Activated T-helper 2 cell treated with anti-CD3 and anti-CD28 coated beads, Interferon-gamma antibody, Interleukin-2, Interleukin-4, amounts not matched to agents 10 μg/mL and 5 μg/mL and 100 μg/mL, durations not matched to agents 14 hours and 24 hours and 36 hours (primary cell): ENCODE results near the gene SYNGR1. TPM values are rescaled to one million over a fixed set of nuclear protein-coding genes. Genes with fewer than 3 reads are reported as not detected.

Source experiments
- DNase-seq: peaks from one replicate; pipeline ENCODE4 v3.0.0; 2021; ENCODE audit warnings: low spot score
- H3K27ac Mint-ChIP-seq: one replicate; pipeline ENCODE4 v1.8.0; 2021; ENCODE audit warnings: mixed read lengths
- H3K27me3 Mint-ChIP-seq: one replicate; pipeline ENCODE4 v1.8.0; 2021; ENCODE audit warnings: low read depth, mixed read lengths
- H3K36me3 Mint-ChIP-seq: one replicate; pipeline ENCODE4 v1.8.0; 2021; ENCODE audit warnings: low read depth, mixed read lengths
- H3K4me1 Mint-ChIP-seq: one replicate; pipeline ENCODE4 v1.8.0; 2021; ENCODE audit warnings: low read depth, mixed read lengths
- H3K4me3 Mint-ChIP-seq: one replicate; pipeline ENCODE4 v1.8.0; 2021; ENCODE audit warnings: low read depth, mild to moderate bottlenecking, moderate library complexity, mixed read lengths
- H3K9me3 Mint-ChIP-seq: one replicate; pipeline ENCODE4 v1.8.0; 2021; ENCODE audit warnings: mixed read lengths
- intact Hi-C: fragments of 100-400 bp; cut with micrococcal nuclease; formaldehyde crosslinking; loops from one replicate; pipeline ENCODE4 v1.15.1; 2023
- total RNA-seq: library from RNA; stranded (reverse); gene quantifications from 2 replicates; pipeline ENCODE4 v1.2.3, GENCODE V29; 2022

The SYNGR1 gene
- total RNA-seq, 1 donor from 2014 or later: not detected

- H3K36me3 Mint-ChIP-seq: no peaks in the 10 kb centered on the region
- no peak overlapping the region for H3K4me3 Mint-ChIP-seq
- H3K4me1 Mint-ChIP-seq: no peaks in the 10 kb centered on the region
- DNase-seq: no peak
- intact Hi-C loops: no loop called here
- no peaks in the 10 kb centered on the region for H3K9me3 Mint-ChIP-seq
- H3K27me3 Mint-ChIP-seq: peaks cover 2% of the 10 kb centered on the region
- H3K27ac Mint-ChIP-seq: no peak overlapping the region
Measured at GRCh38 chr22:39360674-39361413, 11.1 kb downstream of the SYNGR1 start.

- Mint-ChIP-seq H3K36me3 (no peaks in the 10 kb centered on the region), H3K4me1 (no peaks in the 10 kb centered on the region), H3K4me3 (no peak overlapping the region), H3K27me3 (peaks cover 2% of the 10 kb centered on the region), H3K27ac (no peak overlapping the region), H3K9me3 (no peaks in the 10 kb centered on the region)
- DNase-seq: no peak
- intact Hi-C loops: no loop called here
Measured at GRCh38 chr22:39361496-39361895, 11.7 kb downstream of the SYNGR1 start.

GRCh38 chr22:39362271-39362670 lies 12.5 kb downstream of the SYNGR1 start:
- no peaks in the 10 kb centered on the region for H3K4me1 Mint-ChIP-seq
- no peaks in the 10 kb centered on the region for H3K36me3 Mint-ChIP-seq
- no peak for DNase-seq
- H3K27me3 Mint-ChIP-seq: peaks cover 2% of the 10 kb centered on the region
- H3K4me3 Mint-ChIP-seq: no peak overlapping the region
- no peaks in the 10 kb centered on the region for H3K9me3 Mint-ChIP-seq
- intact Hi-C loops: no loop called here
- no peak overlapping the region for H3K27ac Mint-ChIP-seq

- Mint-ChIP-seq H3K4me3 (no peak overlapping the region), H3K36me3 (no peaks in the 10 kb centered on the region), H3K27me3 (peaks cover 2% of the 10 kb centered on the region), H3K9me3 (no peaks in the 10 kb centered on the region), H3K27ac (no peak overlapping the region), H3K4me1 (no peaks in the 10 kb centered on the region)
- intact Hi-C loops: no loop called here
- DNase-seq: no peak
Measured at GRCh38 chr22:39362932-39363331, 13.1 kb downstream of the SYNGR1 start.

- H3K36me3 Mint-ChIP-seq: no peaks in the 10 kb centered on the region
- intact Hi-C loops: no loop called here
- H3K27ac Mint-ChIP-seq: no peak overlapping the region
Measured at GRCh38 chr22:39363751-39364515, 14.1 kb downstream of the SYNGR1 start.

GRCh38 chr22:39364714-39365491 lies 15.1 kb downstream of the SYNGR1 start:
- DNase-seq: no peak
- Mint-ChIP-seq H3K9me3 (no peaks in the 10 kb centered on the region), H3K27me3 (peaks cover 2% of the 10 kb centered on the region), H3K4me3 (no peak overlapping the region), H3K36me3 (no peaks in the 10 kb centered on the region), H3K27ac (no peak overlapping the region), H3K4me1 (no peaks in the 10 kb centered on the region)
- intact Hi-C loops: no loop called here

More at GRCh38 chr22:39363751-39364515, 14.1 kb downstream of the SYNGR1 start:
- no peak for DNase-seq
- Mint-ChIP-seq H3K27me3 (peaks cover 2% of the 10 kb centered on the region), H3K4me1 (no peaks in the 10 kb centered on the region), H3K9me3 (no peaks in the 10 kb centered on the region), H3K4me3 (no peak overlapping the region)

- intact Hi-C loops: no loop called here
- no peak overlapping the region for H3K27ac Mint-ChIP-seq
- H3K4me3 Mint-ChIP-seq: no peak overlapping the region
- no peak for DNase-seq
- H3K36me3 Mint-ChIP-seq: no peaks in the 10 kb centered on the region
- H3K4me1 Mint-ChIP-seq: no peaks in the 10 kb centered on the region
- H3K9me3 Mint-ChIP-seq: no peaks in the 10 kb centered on the region
- H3K27me3 Mint-ChIP-seq: peaks cover 2% of the 10 kb centered on the region
Measured at GRCh38 chr22:39365492-39365780, 15.6 kb downstream of the SYNGR1 start.

GRCh38 chr22:39367035-39367434 lies 17.2 kb downstream of the SYNGR1 start:
- H3K9me3 Mint-ChIP-seq: no peaks in the 10 kb centered on the region
- H3K27ac Mint-ChIP-seq: no peak overlapping the region
- H3K36me3 Mint-ChIP-seq: no peaks in the 10 kb centered on the region
- DNase-seq: no peak
- H3K4me1 Mint-ChIP-seq: no peaks in the 10 kb centered on the region
- H3K4me3 Mint-ChIP-seq: no peak overlapping the region
- intact Hi-C loops: no loop called here
- H3K27me3 Mint-ChIP-seq: peaks cover 2% of the 10 kb centered on the region

- H3K9me3 Mint-ChIP-seq: no peaks in the 10 kb centered on the region
- no peaks in the 10 kb centered on the region for H3K36me3 Mint-ChIP-seq
- intact Hi-C loops: no loop called here
- no peak overlapping the region for H3K27ac Mint-ChIP-seq
- H3K4me3 Mint-ChIP-seq: no peak overlapping the region
- H3K4me1 Mint-ChIP-seq: no peaks in the 10 kb centered on the region
- DNase-seq: no peak
- no peaks in the 10 kb centered on the region for H3K27me3 Mint-ChIP-seq
Measured at GRCh38 chr22:39368461-39368911, 18.7 kb downstream of the SYNGR1 start.

- Mint-ChIP-seq H3K9me3 (no peaks in the 10 kb centered on the region), H3K4me1 (no peaks in the 10 kb centered on the region), H3K4me3 (no peak overlapping the region), H3K36me3 (no peaks in the 10 kb centered on the region), H3K27me3 (no peaks in the 10 kb centered on the region), H3K27ac (no peak overlapping the region)
- no peak for DNase-seq
- intact Hi-C loops: no loop called here
Measured at GRCh38 chr22:39369186-39369585, 19.4 kb downstream of the SYNGR1 start.

- no peaks in the 10 kb centered on the region for H3K27me3 Mint-ChIP-seq
- H3K27ac Mint-ChIP-seq: no peak overlapping the region
- H3K9me3 Mint-ChIP-seq: no peaks in the 10 kb centered on the region
- no peaks in the 10 kb centered on the region for H3K36me3 Mint-ChIP-seq
- no peak overlapping the region for H3K4me3 Mint-ChIP-seq
- no peak for DNase-seq
- intact Hi-C loops: no loop called here
- no peaks in the 10 kb centered on the region for H3K4me1 Mint-ChIP-seq
Measured at GRCh38 chr22:39369586-39369985, 19.8 kb downstream of the SYNGR1 start.

GRCh38 chr22:39371732-39372131 lies 21.9 kb downstream of the SYNGR1 start:
- intact Hi-C loops: no loop called here
- H3K27me3 Mint-ChIP-seq: no peaks in the 10 kb centered on the region
- no peak overlapping the region for H3K27ac Mint-ChIP-seq
- H3K4me3 Mint-ChIP-seq: no peak overlapping the region
- no peak for DNase-seq
- no peaks in the 10 kb centered on the region for H3K9me3 Mint-ChIP-seq
- H3K36me3 Mint-ChIP-seq: no peaks in the 10 kb centered on the region
- H3K4me1 Mint-ChIP-seq: no peaks in the 10 kb centered on the region

GRCh38 chr22:39374191-39374590 lies 24.4 kb downstream of the SYNGR1 start:
- Mint-ChIP-seq H3K4me1 (no peaks in the 10 kb centered on the region), H3K27ac (no peak overlapping the region), H3K4me3 (no peak overlapping the region), H3K9me3 (no peaks in the 10 kb centered on the region), H3K27me3 (no peaks in the 10 kb centered on the region), H3K36me3 (no peaks in the 10 kb centered on the region)
- intact Hi-C loops: no loop called here
- DNase-seq: no peak
